Measurements from ENCODE around the gene CD1D.
A peak's percentile ranks its signal among the peaks of the same experiment; 100 is the strongest.
"Not testable (repeated sequence)": the region's sequence is repeated elsewhere in the genome, so short reads cannot be mapped to it uniquely, and the experiment has no call there.

The CD1D gene

GRCh38 chr1:158176849-158177699 lies 3.6 kb upstream of the CD1D start:
- not testable (repeated sequence) for DNase-seq

GRCh38 chr1:158177700-158178450 lies 2.8 kb upstream of the CD1D start:
- DNase-seq: peak in 1 of 2 experiments; percentile 0

- DNase-seq: no peak
Measured at GRCh38 chr1:158179301-158180041, 1.2 kb upstream of the CD1D start.

DNA sequence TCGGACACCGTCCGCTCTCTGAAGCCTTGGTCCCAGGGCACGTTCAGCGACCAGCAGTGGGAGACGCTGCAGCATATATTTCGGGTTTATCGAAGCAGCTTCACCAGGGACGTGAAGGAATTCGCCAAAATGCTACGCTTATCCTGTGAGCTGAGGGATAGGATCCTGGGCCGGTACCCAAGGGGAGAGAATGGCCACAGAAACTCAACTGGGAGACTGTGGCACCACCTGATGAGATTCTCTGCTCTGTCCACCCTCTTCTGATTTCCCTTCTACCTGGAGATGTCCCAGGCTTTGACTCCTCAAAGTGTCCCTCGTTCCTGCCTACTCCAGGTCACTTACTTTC lies 855 bp downstream of the CD1D start:
- no peak for DNase-seq

GRCh38 chr1:158185770-158186169 lies 5.1 kb downstream of the CD1D start:
- no peak for DNase-seq

- DNase-seq: no peak
Measured at GRCh38 chr1:158186180-158186579, 5.5 kb downstream of the CD1D start.

GRCh38 chr1:158188611-158189010 lies 7.9 kb downstream of the CD1D start:
- no peak for DNase-seq

- no peak for DNase-seq
Measured at GRCh38 chr1:158189624-158190023, 8.9 kb downstream of the CD1D start.

GRCh38 chr1:158191299-158191698 lies 10.6 kb downstream of the CD1D start:
- DNase-seq: no peak

GRCh38 chr1:158196461-158196860 lies 15.8 kb downstream of the CD1D start:
- DNase-seq: no peak

- DNase-seq: no peak
Measured at GRCh38 chr1:158199849-158200248, 19.2 kb downstream of the CD1D start.

DNA sequence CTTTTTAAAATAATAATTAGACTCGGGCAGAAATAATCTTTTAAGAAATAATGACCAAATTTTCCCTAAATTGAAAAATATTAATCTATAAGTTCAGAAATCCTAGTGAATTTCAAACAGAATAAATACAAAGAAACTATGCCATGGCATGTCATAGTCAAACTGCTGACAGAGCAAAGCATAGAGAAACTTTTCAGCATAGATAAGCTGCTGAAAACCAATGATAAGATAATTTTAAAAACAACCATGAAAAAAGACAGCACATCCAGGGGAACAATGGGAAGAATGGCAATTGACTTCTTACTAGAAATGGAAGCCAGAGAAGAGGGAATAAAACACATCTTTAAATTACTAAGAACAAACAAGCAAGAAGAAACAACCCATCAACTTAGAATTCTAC lies 19.8 kb downstream of the CD1D start:
- DNase-seq: no peak

DNA sequence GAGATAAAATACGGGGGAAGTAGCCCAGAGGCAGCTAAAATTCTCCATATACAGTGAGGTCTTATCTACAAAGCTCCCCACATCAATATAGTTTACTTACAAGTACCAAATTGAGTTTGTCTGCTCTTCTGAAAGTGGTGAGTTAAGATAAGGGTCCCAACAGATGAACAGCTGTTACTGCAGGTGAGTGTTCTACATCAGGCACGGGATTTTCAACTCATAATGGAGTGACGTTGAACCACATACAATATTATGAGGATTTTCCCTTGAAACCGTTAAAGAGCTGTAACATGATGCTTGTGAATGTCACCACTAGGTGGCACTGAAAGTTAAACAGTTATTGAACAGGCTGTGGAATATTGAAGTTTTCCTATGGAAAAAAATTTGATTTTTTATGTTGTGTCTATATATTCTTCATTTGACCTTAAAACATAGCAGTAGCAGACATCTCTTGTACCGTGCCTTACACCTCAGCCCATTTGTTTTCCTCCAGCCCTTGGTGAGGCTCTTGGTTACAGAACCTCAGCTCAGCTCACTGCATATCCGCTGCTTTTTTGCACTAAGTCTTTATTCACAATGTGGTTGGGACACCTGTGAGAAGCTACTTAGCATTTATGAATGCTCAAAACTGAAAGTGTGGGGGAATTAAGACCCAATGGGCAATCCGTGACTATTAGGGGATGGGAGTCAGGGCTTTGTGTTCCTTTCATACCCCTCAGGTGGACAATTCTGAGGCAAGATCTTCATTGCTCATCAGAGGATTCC lies 23.2 kb downstream of the CD1D start:
- no peak for DNase-seq

DNA sequence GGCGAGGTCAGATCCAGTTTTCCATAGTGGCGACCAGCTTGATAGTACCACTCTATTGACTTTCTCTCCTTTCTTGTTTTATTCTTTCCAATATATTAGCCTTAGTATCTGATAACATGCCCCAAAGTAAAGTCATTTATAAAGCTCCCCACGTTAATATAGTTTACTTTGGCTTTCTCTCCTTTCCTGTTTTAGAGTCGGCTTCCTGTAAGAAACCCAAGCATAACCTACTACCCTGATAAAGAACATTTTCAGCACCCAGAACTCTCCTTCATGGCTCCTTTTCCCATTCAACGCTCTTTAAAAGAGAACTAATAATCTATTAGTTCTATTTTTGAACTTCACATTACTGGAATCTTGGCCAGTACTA lies 23.7 kb downstream of the CD1D start:
- DNase-seq: no peak

- DNase-seq: no peak
Measured at GRCh38 chr1:158208586-158209116, 28.0 kb downstream of the CD1D start.

GRCh38 chr1:158212320-158212719 lies 31.6 kb downstream of the CD1D start:
- no peak for DNase-seq

- DNase-seq: not testable (repeated sequence)
Measured at GRCh38 chr1:158223445-158223844, 42.8 kb downstream of the CD1D start.

DNA sequence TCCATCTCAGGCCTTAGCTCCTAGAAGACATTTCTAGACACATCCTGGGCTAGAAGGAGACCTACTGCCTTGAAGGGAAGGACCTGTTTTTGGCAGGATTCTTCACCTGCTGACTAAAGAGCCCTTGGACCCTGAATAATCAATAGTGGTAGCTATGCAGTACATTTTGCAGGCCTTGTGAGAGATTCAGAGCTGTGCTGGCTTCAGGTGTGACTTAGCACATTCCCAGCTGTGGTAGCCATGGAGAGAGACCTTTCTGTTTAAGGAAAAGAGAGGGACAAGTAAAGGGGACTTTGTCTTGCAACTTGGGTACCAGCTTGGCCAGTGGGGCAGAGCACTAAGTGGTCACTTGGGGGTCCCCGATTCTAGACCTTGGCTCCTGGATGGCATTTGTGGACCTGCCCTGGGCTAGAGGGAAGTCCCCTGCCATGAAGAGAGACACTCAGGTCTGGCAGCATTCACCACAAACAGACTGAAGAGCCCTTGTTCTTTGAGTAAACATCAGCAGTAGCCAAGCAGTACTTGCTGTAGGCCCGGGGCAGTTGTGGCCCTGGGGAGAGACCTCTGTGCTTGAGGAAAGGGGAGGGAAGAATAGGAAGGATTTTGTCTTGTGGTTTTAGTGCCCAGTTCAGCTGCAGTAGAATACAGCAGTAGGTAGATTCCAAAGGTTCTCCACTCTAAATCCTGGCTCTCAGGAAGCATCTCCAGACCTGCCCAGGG lies 47.4 kb downstream of the CD1D start:
- DNase-seq: no peak

Measured in activated CD4-positive, alpha-beta T cell treated with anti-CD3 and anti-CD28 coated beads, Interleukin-2, amount 50 U/mL, for 4 hours (primary cell).